ENCODE data around the gene FOXA1. TPM values are rescaled to one million over a fixed set of nuclear protein-coding genes. Genes with fewer than 3 reads are reported as not detected.
"Not testable (repeated sequence)": the region's sequence is repeated elsewhere in the genome, so short reads cannot be mapped to it uniquely, and the experiment has no call there.

Gene FOXA1
- total RNA-seq, 1 experiment from 2014 or later, result 0.05 TPM

GRCh38 chr14:37583358-37584210 lies 11.5 kb downstream of the FOXA1 start:
- in situ Hi-C loops (cut with HindIII; ENCODE audit: low pct_unique_long_range_greater_than_20kb, low sequenced_read_pairs), result no loop called here

DNA sequence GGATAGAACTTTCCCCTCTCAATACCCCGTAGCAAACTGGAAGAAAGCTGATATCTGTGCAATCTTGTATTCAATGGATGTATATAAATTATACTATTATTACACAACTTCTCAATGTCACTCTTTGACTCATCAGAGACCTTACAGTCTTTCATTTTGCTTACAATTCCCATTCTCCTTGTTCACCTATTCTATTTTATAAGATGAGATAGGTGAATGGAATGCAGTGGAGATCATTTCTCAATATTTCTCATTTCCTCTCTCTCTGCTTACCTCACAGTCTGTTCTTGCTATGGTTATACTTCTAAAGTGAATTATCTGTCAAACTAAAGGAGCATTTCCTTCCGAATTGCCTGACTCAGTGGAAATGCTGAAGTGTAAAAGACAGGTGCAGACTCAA lies 14.9 kb downstream of the FOXA1 start:
- in situ Hi-C loops (cut with HindIII; ENCODE audit: low pct_unique_long_range_greater_than_20kb, low sequenced_read_pairs), result no loop called here
- DNase-seq (ENCODE audit: low read depth, low spot score), result no peak

More at GRCh38 chr14:37583358-37584210, 11.5 kb downstream of the FOXA1 start:
- no peak for DNase-seq (ENCODE audit: low read depth, low spot score)

GRCh38 chr14:37579274-37579673 lies 15.8 kb downstream of the FOXA1 start:
- in situ Hi-C loops (cut with HindIII; ENCODE audit: low pct_unique_long_range_greater_than_20kb, low sequenced_read_pairs), result no loop called here
- no peak for DNase-seq (ENCODE audit: low read depth, low spot score)

GRCh38 chr14:37573356-37573755 lies 21.7 kb downstream of the FOXA1 start:
- DNase-seq (ENCODE audit: low read depth, low spot score), result no peak
- in situ Hi-C loops (cut with HindIII; ENCODE audit: low pct_unique_long_range_greater_than_20kb, low sequenced_read_pairs), result no loop called here

DNA sequence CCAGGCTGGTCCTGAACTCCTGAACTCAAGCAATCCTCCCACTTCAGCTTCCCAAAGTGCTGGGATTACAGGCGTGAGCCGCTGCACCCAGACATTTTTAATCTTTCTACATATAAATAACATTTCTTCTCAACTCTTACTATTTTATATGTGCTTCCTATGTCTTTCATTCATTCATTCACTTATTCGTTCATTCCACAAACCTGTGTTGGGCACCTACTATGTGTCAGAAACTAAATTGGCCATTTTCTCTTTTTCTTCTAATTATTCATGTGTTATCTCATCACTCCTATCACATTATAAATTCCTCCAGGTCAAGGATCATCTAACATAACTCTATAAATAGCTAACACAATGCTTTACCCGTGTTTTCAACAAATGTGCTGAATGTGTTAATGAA lies 23.7 kb downstream of the FOXA1 start:
- in situ Hi-C loops (cut with HindIII; ENCODE audit: low pct_unique_long_range_greater_than_20kb, low sequenced_read_pairs), result no loop called here
- DNase-seq (ENCODE audit: low read depth, low spot score), result no peak

GRCh38 chr14:37569729-37570128 lies 25.3 kb downstream of the FOXA1 start:
- in situ Hi-C loops (cut with HindIII; ENCODE audit: low pct_unique_long_range_greater_than_20kb, low sequenced_read_pairs), result no loop called here
- no peak for DNase-seq (ENCODE audit: low read depth, low spot score)

DNA sequence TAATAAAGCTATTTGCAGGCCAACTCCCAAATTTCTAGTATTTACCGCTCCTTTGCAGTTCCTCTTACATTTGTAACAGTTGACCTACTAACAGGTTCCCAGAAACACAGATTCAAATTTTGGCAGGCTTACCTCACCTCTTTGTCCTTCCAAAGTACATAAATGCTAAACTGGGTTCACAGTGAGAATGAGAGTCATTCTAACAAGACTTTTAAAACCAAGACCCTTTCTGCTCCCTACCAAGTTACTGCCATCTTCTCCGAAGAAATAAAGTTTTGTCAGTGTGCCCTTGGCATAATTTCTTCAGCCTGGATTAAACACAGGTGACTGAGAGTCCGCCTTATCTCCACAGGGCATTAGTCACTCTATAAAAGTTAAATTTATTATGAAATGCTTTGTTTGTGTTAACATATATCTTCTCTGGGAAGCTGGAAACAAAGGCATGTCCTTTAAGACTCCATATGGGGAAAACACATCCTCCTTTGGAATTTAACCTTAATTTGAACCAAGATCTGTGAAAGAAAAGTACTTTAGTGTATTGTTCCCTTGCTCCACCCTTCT lies 28.2 kb downstream of the FOXA1 start:
- in situ Hi-C loops (cut with HindIII; ENCODE audit: low pct_unique_long_range_greater_than_20kb, low sequenced_read_pairs), result no loop called here
- no peak for DNase-seq (ENCODE audit: low read depth, low spot score)

GRCh38 chr14:37565550-37565949 lies 29.5 kb downstream of the FOXA1 start:
- DNase-seq (ENCODE audit: low read depth, low spot score), result no peak
- in situ Hi-C loops (cut with HindIII; ENCODE audit: low pct_unique_long_range_greater_than_20kb, low sequenced_read_pairs), result no loop called here

DNA sequence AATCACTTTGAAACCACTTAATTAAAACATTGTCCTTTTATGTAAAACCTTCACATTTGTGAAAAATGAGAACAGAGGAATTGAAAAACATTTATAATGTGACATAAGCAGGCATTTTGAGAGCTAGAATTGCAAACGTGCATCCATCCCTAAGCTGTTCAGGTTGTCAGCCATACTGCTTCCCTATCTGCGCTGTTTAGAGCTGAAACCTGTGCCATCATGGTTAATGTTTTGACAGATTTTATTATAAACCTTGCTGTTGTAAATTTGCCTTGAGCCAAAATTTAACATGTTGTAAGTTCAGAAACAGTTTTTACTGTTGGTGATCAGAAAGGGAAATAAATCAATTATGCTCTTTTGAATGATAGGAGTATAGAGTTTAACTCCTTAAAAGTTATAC lies 31.9 kb downstream of the FOXA1 start:
- in situ Hi-C loops (cut with HindIII; ENCODE audit: low pct_unique_long_range_greater_than_20kb, low sequenced_read_pairs), result no loop called here
- no peak for DNase-seq (ENCODE audit: low read depth, low spot score)

DNA sequence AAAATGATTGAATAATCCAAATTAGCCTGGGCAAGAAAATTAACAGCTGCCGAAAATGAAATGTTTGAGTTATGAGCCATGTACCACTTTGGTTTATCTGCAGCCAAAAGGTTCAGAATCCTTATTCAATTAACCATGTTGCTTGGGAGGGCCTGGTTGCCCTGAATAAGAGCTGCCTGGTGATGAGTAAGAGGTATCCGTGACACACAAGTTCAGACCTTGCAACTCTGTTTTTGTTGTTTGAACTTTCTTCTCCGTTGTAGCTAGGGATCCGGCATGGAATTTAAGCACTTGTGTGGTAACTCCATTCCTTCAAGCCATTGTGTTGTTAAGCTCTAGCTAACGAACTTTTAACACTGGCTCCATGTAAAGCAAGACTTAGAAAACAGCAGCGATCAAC lies 35.7 kb downstream of the FOXA1 start:
- no peak for DNase-seq (ENCODE audit: low read depth, low spot score)
- in situ Hi-C loops (cut with HindIII; ENCODE audit: low pct_unique_long_range_greater_than_20kb, low sequenced_read_pairs), result no loop called here

GRCh38 chr14:37558740-37559139 lies 36.3 kb downstream of the FOXA1 start:
- DNase-seq (ENCODE audit: low read depth, low spot score), result no peak
- in situ Hi-C loops (cut with HindIII; ENCODE audit: low pct_unique_long_range_greater_than_20kb, low sequenced_read_pairs), result no loop called here

GRCh38 chr14:37555596-37555995 lies 39.5 kb downstream of the FOXA1 start:
- DNase-seq (ENCODE audit: low read depth, low spot score); in situ Hi-C loops (cut with HindIII; ENCODE audit: low pct_unique_long_range_greater_than_20kb, low sequenced_read_pairs): not testable (repeated sequence)

- in situ Hi-C loops (cut with HindIII; ENCODE audit: low pct_unique_long_range_greater_than_20kb, low sequenced_read_pairs), result no loop called here
- no peak for DNase-seq (ENCODE audit: low read depth, low spot score)
Measured at GRCh38 chr14:37553935-37554550, 41.0 kb downstream of the FOXA1 start.

- in situ Hi-C loops (cut with HindIII; ENCODE audit: low pct_unique_long_range_greater_than_20kb, low sequenced_read_pairs), result no loop called here
- DNase-seq (ENCODE audit: low read depth, low spot score), result no peak
Measured at GRCh38 chr14:37551119-37551518, 43.9 kb downstream of the FOXA1 start.

- in situ Hi-C loops (cut with HindIII; ENCODE audit: low pct_unique_long_range_greater_than_20kb, low sequenced_read_pairs), result no loop called here
- DNase-seq (ENCODE audit: low read depth, low spot score), result no peak
Measured at GRCh38 chr14:37550511-37550910, 44.5 kb downstream of the FOXA1 start.

GRCh38 chr14:37546621-37547447 lies 48.2 kb downstream of the FOXA1 start:
- in situ Hi-C loops (cut with HindIII; ENCODE audit: low pct_unique_long_range_greater_than_20kb, low sequenced_read_pairs), result no loop called here
- no peak for DNase-seq (ENCODE audit: low read depth, low spot score)

DNA sequence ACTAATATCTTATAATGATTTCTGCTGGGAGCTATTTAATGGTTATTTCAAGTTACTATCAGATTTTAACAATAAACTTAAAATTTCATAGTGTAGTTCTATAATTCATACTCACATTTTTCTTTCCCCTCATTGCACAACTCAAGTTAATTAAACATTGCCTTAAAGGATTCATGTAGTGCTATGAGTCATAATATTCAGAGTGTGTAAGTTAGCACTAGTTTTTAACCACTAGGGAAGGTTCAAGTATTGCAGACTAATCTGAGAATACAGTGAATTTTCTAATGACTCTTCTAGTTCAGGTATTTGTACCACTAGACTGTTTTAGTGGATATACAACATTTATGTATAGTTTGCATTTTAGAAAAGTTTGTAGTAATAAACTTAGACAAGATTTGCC lies 49.9 kb downstream of the FOXA1 start:
- no peak for DNase-seq (ENCODE audit: low read depth, low spot score)
- in situ Hi-C loops (cut with HindIII; ENCODE audit: low pct_unique_long_range_greater_than_20kb, low sequenced_read_pairs), result no loop called here

DNA sequence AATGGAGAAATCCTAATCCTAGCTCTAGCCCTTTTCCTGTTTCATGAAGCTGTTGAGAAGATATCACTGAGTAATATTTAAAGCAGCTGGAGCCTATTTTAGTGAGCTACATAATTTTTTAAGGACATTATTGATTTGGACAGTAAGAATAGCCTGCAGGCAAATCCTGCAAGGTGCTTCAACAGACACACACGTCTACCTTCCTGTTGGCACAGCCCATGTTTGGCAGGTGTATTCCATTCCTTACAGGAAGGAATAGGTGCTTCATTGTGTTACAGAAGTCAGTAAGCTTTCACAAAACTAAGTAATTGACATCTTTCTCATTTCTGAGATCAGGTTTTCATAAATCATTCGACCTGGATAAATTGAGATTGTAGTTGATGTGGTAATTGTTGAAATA lies 50.6 kb downstream of the FOXA1 start:
- in situ Hi-C loops (cut with HindIII; ENCODE audit: low pct_unique_long_range_greater_than_20kb, low sequenced_read_pairs), result no loop called here
- DNase-seq (ENCODE audit: low read depth, low spot score), result no peak

Measured in SK-MEL-5 (cell line).